Stimulated activated CD4-positive, alpha-beta T cell treated with anti-CD3 and anti-CD28 coated beads, Interleukin-1b, Interleukin-23, amount 100 ng/mL, for 24 hours (primary cell): ENCODE data around the gene ARL6.
A peak's percentile ranks its signal among the peaks of the same experiment; 100 is the strongest.
"Not testable (repeated sequence)": the region's sequence is repeated elsewhere in the genome, so short reads cannot be mapped to it uniquely, and the experiment has no call there.

Experiments used
- DNase-seq, 4 experiments: peaks; one replicate each; pipeline ENCODE4 v3.0.0-alpha.2; 2020; ENCODE audit warnings: low read depth in 4 of 4, low spot score in 1 of 4

Gene ARL6

DNA sequence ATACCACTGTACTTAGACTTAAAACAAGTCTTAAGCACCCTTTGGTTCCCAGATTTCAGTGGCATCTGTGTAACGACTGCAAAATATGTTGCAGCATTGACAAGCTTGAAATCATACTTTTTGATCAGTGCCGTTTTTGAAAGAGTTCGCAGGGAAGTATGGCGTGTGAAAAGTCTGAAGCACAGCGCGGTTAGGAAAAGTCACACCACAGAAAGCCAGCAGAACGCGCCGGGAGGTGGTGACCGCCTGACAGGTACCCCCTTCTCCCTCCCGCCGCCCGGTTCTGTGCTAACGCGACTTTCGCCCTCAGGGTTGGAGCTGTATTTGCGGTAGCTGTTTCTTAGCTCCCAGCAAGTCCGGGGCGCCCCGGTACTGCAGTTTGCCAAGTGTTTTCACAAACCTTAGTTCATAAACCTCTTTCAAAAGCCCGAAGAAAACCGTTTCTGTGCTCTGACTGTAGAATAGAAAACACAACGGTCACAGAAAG lies 56.8 kb downstream of the ARL6 start:
- DNase-seq, result peak in 3 of 4 experiments; percentile 4 to 19 (median 10)

GRCh38 chr3:97821774-97822358 lies 57.3 kb downstream of the ARL6 start, which contains the start of gene CRYBG3:
Gene CRYBG3, plus strand, starts transcription at chr3:97822011. Its CDS starts 196 bp downstream, at chr3:97822207.
- DNase-seq, result peak; percentile 52 to 74 (median 62)

- peak in 2 of 4 experiments; percentile 3 to 6 for DNase-seq
Measured at GRCh38 chr3:97822359-97822775, 57.8 kb downstream of the ARL6 start.

GRCh38 chr3:97823046-97824004 lies 58.8 kb downstream of the ARL6 start:
- DNase-seq, result no peak

- no peak for DNase-seq
Measured at GRCh38 chr3:97825101-97825500, 60.5 kb downstream of the ARL6 start.

- DNase-seq, result no peak
Measured at GRCh38 chr3:97827741-97828471, 63.3 kb downstream of the ARL6 start.

GRCh38 chr3:97829198-97829597 lies 64.6 kb downstream of the ARL6 start:
- no peak for DNase-seq

- DNase-seq, result no peak
Measured at GRCh38 chr3:97830638-97831037, 66.1 kb downstream of the ARL6 start.

- no peak for DNase-seq
Measured at GRCh38 chr3:97831140-97831539, 66.6 kb downstream of the ARL6 start.

DNA sequence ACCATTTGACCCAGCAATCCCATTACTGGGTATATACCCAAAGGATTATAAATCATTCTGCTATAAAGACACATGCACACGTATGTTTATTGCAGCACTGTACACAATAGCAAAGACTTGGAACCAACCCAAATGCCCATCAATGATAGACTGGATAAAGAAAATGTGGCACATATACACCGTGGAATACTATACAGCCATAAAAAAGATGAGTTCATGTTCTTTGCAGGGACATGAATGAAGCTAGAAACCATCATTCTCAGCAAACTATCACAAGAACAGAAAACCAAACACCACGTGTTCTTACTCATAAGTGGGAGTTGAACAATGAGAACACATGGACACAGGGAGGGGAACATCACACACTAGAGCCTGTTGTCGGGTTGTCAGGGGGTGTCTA lies 68.6 kb downstream of the ARL6 start:
- DNase-seq, result not testable (repeated sequence)

DNA sequence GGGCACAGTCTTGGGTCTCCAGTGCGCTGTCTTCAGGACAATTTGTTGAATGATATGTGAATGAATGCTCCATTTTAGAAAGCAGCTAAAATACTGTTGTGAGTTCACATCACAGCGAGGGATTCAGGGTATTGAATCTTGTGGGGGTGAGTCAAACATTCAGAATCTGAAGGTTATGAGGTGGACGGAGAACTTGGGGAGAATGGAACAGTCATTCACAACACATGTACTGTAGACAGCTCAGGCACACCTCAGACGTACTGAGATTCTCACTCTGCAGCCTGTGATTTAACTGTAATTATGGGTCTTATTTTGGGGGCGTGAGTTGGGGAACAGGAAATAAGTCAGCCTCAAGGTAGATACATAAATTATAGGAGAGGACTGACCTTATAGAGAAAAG lies 71.2 kb downstream of the ARL6 start:
- DNase-seq, result no peak

GRCh38 chr3:97838393-97838792 lies 73.8 kb downstream of the ARL6 start:
- DNase-seq, result no peak

- no peak for DNase-seq
Measured at GRCh38 chr3:97839944-97840343, 75.4 kb downstream of the ARL6 start.

GRCh38 chr3:97841304-97841703 lies 76.7 kb downstream of the ARL6 start:
- DNase-seq, result no peak

GRCh38 chr3:97841956-97842355 lies 77.4 kb downstream of the ARL6 start:
- DNase-seq, result no peak

DNA sequence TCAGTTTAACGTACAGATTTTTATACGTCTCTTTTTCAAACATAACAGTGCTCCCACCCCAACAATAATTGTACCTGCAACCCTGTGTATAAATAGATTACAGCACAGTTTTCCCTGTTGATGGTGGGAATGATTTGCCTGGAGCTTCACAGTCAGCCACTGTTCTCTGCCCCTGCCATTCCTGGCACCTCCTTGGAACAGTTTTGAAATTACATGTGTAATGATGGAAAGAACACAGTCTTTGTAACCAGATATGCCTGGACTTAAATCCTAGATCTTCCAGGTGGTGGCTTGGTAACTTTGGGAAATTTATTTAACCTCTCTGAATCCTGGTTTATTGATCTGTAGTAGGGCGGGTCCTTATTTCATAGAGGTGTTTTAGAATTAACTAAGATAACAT lies 84.2 kb downstream of the ARL6 start:
- DNase-seq, result no peak
